GM18909 (cell line): Measurements from ENCODE around the gene OAS1.

Experiments
- ATAC-seq: cut with Tn5 transposase; IDR thresholded peaks from one replicate; pipeline ENCODE4 v1.9.1; 2021; ENCODE audit warnings: mild to moderate bottlenecking; ENCODE audit not compliant: unreplicated experiment, poor library complexity

OAS1 gene

GRCh38 chr12:112906712-112907414 lies at the start of gene OAS1:
OAS1 (plus strand) TSS chr12:112906962; CDS start chr12:112907040, 78 bp downstream.
- peak; percentile 69 for ATAC-seq

- no peak for ATAC-seq
These were observed 47.5 kb upstream of the OAS1 start for GRCh38 chr12:112859291-112859690.

GRCh38 chr12:112860181-112860580 lies 46.6 kb upstream of the OAS1 start:
- ATAC-seq = no peak

GRCh38 chr12:112861284-112861683 lies 45.5 kb upstream of the OAS1 start:
- no peak for ATAC-seq

- ATAC-seq = no peak
These were observed 44.0 kb upstream of the OAS1 start for GRCh38 chr12:112862636-112863290.

GRCh38 chr12:112868459-112869041 lies 38.2 kb upstream of the OAS1 start:
- ATAC-seq = no peak

GRCh38 chr12:112869091-112869490 lies 37.7 kb upstream of the OAS1 start:
- no peak for ATAC-seq

GRCh38 chr12:112869778-112870177 lies 37.0 kb upstream of the OAS1 start:
- no peak for ATAC-seq

- no peak for ATAC-seq
These were observed 36.3 kb upstream of the OAS1 start for GRCh38 chr12:112870267-112870980.

GRCh38 chr12:112875608-112876007 lies 31.2 kb upstream of the OAS1 start:
- ATAC-seq = no peak

GRCh38 chr12:112876506-112876905 lies 30.3 kb upstream of the OAS1 start:
- no peak for ATAC-seq

GRCh38 chr12:112877006-112877405 lies 29.8 kb upstream of the OAS1 start:
- ATAC-seq = no peak

GRCh38 chr12:112878488-112878887 lies 28.3 kb upstream of the OAS1 start:
- ATAC-seq = no peak

- ATAC-seq = no peak
These were observed 27.5 kb upstream of the OAS1 start for GRCh38 chr12:112879191-112879705.

GRCh38 chr12:112881602-112882001 lies 25.2 kb upstream of the OAS1 start:
- ATAC-seq = no peak

- ATAC-seq = no peak
These were observed 21.5 kb upstream of the OAS1 start for GRCh38 chr12:112885236-112885635.

GRCh38 chr12:112887550-112887949 lies 19.2 kb upstream of the OAS1 start:
- ATAC-seq = no peak

GRCh38 chr12:112891093-112892024 lies 15.4 kb upstream of the OAS1 start:
- no peak for ATAC-seq

GRCh38 chr12:112892856-112893255 lies 13.9 kb upstream of the OAS1 start:
- ATAC-seq = no peak

GRCh38 chr12:112894128-112894527 lies 12.6 kb upstream of the OAS1 start:
- ATAC-seq = no peak
